ENCODE measurements around the gene BCL11A.

The BCL11A gene

GRCh38 chr2:60406192-60406591 lies 147.3 kb downstream of the BCL11A start:
- no peak for DNase-seq (ENCODE audit: low read depth)

- no peak for DNase-seq (ENCODE audit: low read depth)
These were observed 148.1 kb downstream of the BCL11A start for GRCh38 chr2:60405271-60405919.

All from stimulated activated CD8-positive, alpha-beta memory T cell treated with anti-CD3 and anti-CD28 coated beads, Interleukin-12 subunit alpha, Interleukin-12 subunit beta, amount 100 ng/mL, for 1 hour (primary cell).